ENCODE results near the gene XK. TPM values are rescaled to one million over a fixed set of nuclear protein-coding genes. Genes with fewer than 3 reads are reported as not detected.

The XK gene, protein sequence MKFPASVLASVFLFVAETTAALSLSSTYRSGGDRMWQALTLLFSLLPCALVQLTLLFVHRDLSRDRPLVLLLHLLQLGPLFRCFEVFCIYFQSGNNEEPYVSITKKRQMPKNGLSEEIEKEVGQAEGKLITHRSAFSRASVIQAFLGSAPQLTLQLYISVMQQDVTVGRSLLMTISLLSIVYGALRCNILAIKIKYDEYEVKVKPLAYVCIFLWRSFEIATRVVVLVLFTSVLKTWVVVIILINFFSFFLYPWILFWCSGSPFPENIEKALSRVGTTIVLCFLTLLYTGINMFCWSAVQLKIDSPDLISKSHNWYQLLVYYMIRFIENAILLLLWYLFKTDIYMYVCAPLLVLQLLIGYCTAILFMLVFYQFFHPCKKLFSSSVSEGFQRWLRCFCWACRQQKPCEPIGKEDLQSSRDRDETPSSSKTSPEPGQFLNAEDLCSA
- total RNA-seq (ENCODE audit: low replicate concordance), result 1.6 and 1.7 TPM in 2 replicates
- long read RNA-seq, partial matches to known transcripts, result 0 of 1 reads
- long read RNA-seq, other reads (novel, unspliced or antisense), result 1 of 1 reads

DNA sequence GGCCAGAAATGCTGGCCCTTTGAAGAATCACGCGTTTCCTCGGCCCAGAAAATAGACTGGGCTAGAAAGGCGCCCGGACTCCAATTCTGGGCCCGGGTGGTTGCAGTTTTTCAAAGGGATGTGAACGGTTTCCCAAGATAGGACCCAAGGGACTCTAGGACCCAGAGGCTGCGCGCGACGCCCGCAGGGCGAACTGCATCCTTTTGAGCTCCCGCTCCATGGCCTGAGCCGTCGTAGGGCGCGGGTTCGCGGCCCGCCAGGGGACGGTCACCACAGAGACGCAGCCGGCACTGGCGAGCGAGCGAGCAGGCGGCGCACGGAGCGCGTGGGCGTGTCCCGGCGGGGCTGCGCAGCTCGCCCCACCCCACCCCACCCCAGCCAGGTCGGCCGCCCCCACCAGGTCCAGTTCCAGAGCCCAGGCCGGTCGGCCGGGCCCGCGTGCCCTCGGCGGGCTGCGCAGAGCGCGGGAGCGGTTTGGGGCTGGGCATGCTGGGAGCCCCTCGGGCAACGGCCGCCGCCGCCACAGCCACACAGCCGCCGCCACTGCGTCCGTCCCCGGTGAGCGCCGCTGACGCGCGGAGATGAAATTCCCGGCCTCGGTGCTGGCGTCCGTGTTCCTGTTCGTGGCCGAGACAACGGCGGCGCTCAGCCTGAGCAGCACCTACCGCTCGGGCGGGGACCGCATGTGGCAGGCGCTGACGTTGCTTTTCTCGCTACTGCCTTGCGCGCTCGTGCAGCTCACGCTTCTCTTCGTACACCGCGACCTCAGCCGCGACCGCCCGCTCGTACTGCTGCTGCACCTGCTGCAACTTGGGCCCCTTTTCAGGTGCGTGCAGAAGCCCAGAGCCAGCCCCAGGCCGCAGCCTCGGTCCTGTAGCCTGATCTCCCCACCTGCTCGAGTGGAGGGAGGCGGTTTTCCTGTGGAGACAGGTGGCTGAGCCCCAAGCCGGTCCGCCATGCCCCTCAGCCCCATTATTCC, at the start of gene XK:
TSS of gene XK (plus strand) at position 411 of the 979 bp plus-strand sequence. CDS start at position 582, 171 bp downstream.
- peaks cover 3% of the 10 kb centered on the region for H3K9me3 Mint-ChIP-seq
- H3K4me3 Mint-ChIP-seq, result peak within 1 kb of the TSS; percentile 78
- H3K27me3 Mint-ChIP-seq, result peaks cover 10% of the 10 kb centered on the region
- TF ChIP-seq, protein P1, sequence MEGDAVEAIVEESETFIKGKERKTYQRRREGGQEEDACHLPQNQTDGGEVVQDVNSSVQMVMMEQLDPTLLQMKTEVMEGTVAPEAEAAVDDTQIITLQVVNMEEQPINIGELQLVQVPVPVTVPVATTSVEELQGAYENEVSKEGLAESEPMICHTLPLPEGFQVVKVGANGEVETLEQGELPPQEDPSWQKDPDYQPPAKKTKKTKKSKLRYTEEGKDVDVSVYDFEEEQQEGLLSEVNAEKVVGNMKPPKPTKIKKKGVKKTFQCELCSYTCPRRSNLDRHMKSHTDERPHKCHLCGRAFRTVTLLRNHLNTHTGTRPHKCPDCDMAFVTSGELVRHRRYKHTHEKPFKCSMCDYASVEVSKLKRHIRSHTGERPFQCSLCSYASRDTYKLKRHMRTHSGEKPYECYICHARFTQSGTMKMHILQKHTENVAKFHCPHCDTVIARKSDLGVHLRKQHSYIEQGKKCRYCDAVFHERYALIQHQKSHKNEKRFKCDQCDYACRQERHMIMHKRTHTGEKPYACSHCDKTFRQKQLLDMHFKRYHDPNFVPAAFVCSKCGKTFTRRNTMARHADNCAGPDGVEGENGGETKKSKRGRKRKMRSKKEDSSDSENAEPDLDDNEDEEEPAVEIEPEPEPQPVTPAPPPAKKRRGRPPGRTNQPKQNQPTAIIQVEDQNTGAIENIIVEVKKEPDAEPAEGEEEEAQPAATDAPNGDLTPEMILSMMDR (conservative IDR thresholded peaks at IDR 0.05), result no peak
- no peaks in the 10 kb centered on the region for H3K36me3 Mint-ChIP-seq
- no peaks in the 10 kb centered on the region for H3K4me1 Mint-ChIP-seq (ENCODE audit: unreplicated experiment)
- peak; percentile 73 for DNase-seq (ENCODE audit: extremely low spot score, unreplicated experiment)
- no peak within 1 kb of the TSS for H3K27ac Mint-ChIP-seq

DNA sequence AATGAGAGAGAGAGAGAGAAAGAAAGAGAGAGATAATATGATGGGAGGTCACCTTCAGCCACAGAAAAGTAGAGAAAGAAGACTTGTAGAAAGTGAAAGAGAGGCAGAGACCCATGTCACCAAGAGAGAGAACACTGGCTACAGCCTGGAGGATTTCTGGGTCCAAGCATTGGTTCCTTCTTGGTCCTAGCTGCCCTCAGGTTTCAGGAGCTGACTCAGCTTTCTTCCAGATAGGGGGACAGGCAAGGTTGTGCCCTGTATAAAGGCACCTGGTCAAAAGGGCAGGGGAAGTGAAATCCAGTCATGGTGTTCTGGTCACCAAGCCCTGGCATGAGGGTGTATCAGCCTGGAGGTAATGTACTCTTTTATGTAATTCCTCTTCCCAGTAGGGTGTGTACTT, 47.5 kb upstream of the XK start:
- TF ChIP-seq, protein P1 (conservative IDR thresholded peaks at IDR 0.05), result no peak
- no peak for DNase-seq (ENCODE audit: extremely low spot score, unreplicated experiment)
- no peaks in the 10 kb centered on the region for H3K27me3 Mint-ChIP-seq
- no peaks in the 10 kb centered on the region for H3K4me1 Mint-ChIP-seq (ENCODE audit: unreplicated experiment)
- H3K27ac Mint-ChIP-seq, result no peak overlapping the region
- no peaks in the 10 kb centered on the region for H3K36me3 Mint-ChIP-seq
- no peaks in the 10 kb centered on the region for H3K9me3 Mint-ChIP-seq
- no peak overlapping the region for H3K4me3 Mint-ChIP-seq

DNA sequence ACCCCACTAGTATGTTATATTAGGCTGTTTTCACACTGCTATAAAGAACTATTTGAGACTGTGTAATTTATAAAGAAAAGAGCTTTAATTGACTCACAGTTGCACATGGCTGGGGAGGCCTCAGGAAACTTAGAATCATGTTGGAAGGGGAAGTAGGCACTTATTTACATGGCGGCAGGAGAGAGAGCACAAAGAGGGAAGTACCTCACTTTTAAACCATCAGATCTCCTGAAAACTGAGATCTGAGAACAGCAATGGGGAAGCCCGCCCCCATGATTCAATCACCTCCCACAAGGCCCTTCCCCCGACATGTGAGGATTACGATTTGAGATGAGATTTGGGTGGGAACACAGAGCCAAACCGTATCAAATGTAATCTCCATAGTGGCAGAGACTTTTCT, 45.4 kb upstream of the XK start:
- Mint-ChIP-seq H3K36me3 (no peaks in the 10 kb centered on the region), H3K9me3 (no peaks in the 10 kb centered on the region), H3K4me3 (no peak overlapping the region), H3K27me3 (no peaks in the 10 kb centered on the region), H3K27ac (no peak overlapping the region), H3K4me1 (ENCODE audit: unreplicated experiment) (no peaks in the 10 kb centered on the region)
- TF ChIP-seq, protein P1 (conservative IDR thresholded peaks at IDR 0.05), result no peak
- DNase-seq (ENCODE audit: extremely low spot score, unreplicated experiment), result no peak

DNA sequence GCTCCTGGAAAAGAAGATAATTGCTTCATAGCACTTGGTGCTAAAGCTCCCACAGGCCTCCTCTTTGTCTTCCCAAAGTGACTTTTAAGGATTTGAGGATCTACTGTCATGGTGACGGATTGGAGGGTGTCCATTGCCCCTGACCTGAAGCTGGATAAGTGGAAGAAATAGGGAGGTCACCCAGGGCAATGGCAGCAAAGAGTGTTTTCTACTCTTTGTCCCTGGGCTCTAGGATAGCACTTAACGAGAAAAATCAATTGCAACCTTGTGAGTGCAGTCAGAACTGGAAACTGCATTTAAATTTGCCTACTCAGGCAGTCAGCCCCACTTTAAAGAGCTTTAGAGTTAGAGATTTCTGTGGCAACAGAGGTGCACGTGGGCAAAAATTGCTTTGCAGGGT, 43.7 kb upstream of the XK start:
- Mint-ChIP-seq H3K4me3 (no peak overlapping the region), H3K27ac (no peak overlapping the region), H3K9me3 (no peaks in the 10 kb centered on the region), H3K27me3 (no peaks in the 10 kb centered on the region), H3K4me1 (ENCODE audit: unreplicated experiment) (no peaks in the 10 kb centered on the region), H3K36me3 (no peaks in the 10 kb centered on the region)
- DNase-seq (ENCODE audit: extremely low spot score, unreplicated experiment), result no peak
- TF ChIP-seq, protein P1 (conservative IDR thresholded peaks at IDR 0.05), result no peak
